Astrocyte (in vitro differentiated cells and primary cell): ENCODE measurements around the gene CNTNAP2.

Experiments
- CTCF ChIP-seq: IDR thresholded peaks from 2 replicates; pipeline ENCODE4 v1.5.1; 2011; ENCODE audit warnings: low read depth, mild to moderate bottlenecking, inconsistent platforms, low read length, moderate library complexity; ENCODE audit not compliant: insufficient read depth
- EZH2 ChIP-seq: IDR thresholded peaks from 2 replicates; pipeline ENCODE4 v1.6.1; 2012; ENCODE audit warnings: mild to moderate bottlenecking, low read length, inconsistent platforms; ENCODE audit not compliant: insufficient read depth

DNA sequence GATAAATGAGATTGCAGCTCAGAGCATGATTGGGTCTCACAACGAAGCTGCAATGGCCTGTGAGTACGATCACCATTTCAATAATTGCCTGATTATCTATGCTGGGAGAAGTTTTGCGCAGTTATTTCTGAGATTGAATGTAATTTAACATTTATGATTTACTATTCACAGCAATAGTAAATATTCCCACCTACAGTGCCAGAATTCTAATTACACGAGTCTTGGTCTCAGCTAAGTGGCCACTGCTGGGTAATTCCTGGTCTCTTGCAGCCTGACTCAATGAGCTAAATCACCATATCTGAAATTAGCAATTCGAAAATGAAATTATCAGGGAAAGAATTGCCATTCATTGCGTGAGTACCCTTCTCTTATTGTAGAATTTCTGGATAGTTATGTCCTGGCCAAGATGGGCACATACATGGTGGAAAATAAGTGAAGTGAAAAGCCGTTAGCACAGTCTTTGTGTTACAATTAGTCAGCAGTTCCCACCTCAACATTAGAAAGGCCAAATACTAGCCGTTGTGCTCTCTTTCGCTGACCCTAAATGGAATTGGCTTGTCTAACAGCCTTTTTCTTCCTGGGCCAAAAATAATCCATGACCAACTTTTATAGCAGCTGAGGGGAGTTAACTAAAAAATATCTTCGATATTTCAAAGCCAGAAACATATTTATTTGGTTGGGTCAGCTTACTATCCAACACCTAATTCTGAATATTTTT lies 1793.0 kb downstream of the CNTNAP2 start:
- no peak for TF ChIP-seq CTCF
- no peak for TF ChIP-seq EZH2
